ENCODE results near the gene PTPRN2. TPM values are rescaled to one million over a fixed set of nuclear protein-coding genes. Genes with fewer than 3 reads are reported as not detected.

PTPRN2 gene
- total and polyA plus RNA-seq, 9 of the 15 experiments (the other 6 are each of a cell fraction or from before 2014, with no cell fraction given): not detected

GRCh38 chr7:158289231-158289630 lies 298.4 kb downstream of the PTPRN2 start (continued):
- no peak for TF ChIP-seq OTX1 (CRISPR knock-in tag; IDR thresholded peaks at IDR 0.05)
- TF ChIP-seq, protein P1, sequence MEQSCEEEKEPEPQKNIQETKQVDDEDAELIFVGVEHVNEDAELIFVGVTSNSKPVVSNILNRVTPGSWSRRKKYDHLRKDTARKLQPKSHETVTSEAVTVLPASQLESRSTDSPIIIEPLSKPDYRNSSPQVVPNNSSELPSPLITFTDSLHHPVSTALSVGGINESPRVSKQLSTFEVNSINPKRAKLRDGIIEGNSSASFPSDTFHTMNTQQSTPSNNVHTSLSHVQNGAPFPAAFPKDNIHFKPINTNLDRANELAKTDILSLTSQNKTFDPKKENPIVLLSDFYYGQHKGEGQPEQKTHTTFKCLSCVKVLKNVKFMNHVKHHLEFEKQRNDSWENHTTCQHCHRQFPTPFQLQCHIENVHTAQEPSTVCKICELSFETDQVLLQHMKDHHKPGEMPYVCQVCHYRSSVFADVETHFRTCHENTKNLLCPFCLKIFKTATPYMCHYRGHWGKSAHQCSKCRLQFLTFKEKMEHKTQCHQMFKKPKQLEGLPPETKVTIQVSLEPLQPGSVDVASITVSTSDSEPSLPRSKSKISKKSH (CRISPR knock-in tag; IDR thresholded peaks at IDR 0.05): peak; percentile 62; the same call in 1 of the 2 replicates
- TF ChIP-seq, protein P2, sequence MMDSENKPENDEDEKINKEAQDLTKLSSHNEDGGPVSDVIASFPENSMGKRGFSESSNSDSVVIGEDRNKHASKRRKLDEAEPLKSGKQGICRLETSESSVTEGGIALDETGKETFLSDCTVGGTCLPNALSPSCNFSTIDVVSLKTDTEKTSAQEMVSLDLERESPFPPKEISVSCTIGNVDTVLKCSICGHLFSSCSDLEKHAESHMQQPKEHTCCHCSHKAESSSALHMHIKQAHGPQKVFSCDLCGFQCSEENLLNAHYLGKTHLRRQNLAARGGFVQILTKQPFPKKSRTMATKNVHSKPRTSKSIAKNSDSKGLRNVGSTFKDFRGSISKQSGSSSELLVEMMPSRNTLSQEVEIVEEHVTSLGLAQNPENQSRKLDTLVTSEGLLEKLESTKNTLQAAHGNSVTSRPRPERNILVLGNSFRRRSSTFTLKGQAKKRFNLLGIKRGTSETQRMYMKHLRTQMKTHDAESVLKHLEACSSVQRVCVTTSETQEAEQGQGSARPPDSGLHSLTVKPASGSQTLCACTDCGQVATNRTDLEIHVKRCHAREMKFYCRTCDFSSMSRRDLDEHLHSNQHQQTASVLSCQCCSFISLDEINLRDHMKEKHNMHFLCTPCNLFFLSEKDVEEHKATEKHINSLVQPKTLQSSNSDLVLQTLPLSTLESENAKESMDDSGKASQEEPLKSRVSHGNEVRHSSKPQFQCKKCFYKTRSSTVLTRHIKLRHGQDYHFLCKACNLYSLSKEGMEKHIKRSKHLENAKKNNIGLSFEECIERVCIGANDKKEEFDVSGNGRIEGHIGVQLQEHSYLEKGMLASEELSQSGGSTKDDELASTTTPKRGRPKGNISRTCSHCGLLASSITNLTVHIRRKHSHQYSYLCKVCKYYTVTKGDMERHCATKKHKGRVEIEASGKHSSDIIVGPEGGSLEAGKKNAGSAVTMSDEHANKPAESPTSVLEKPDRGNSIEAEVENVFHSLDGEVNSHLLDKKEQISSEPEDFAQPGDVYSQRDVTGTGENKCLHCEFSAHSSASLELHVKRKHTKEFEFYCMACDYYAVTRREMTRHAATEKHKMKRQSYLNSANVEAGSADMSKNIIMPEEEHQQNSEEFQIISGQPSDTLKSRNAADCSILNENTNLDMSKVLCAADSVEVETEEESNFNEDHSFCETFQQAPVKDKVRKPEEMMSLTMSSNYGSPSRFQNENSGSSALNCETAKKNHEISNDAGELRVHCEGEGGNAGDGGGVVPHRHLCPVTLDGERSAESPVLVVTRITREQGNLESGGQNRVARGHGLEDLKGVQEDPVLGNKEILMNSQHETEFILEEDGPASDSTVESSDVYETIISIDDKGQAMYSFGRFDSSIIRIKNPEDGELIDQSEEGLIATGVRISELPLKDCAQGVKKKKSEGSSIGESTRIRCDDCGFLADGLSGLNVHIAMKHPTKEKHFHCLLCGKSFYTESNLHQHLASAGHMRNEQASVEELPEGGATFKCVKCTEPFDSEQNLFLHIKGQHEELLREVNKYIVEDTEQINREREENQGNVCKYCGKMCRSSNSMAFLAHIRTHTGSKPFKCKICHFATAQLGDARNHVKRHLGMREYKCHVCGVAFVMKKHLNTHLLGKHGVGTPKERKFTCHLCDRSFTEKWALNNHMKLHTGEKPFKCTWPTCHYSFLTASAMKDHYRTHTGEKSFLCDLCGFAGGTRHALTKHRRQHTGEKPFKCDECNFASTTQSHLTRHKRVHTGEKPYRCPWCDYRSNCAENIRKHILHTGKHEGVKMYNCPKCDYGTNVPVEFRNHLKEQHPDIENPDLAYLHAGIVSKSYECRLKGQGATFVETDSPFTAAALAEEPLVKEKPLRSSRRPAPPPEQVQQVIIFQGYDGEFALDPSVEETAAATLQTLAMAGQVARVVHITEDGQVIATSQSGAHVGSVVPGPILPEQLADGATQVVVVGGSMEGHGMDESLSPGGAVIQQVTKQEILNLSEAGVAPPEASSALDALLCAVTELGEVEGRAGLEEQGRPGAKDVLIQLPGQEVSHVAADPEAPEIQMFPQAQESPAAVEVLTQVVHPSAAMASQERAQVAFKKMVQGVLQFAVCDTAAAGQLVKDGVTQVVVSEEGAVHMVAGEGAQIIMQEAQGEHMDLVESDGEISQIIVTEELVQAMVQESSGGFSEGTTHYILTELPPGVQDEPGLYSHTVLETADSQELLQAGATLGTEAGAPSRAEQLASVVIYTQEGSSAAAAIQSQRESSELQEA (IDR thresholded peaks at IDR 0.05; ENCODE audit: low read depth): no peak
- peak; percentile 35; the same call in 1 of the 2 replicates for TF ChIP-seq JUN (IDR thresholded peaks at IDR 0.05; ENCODE audit: borderline replicate concordance, low read depth, low read length)
- no peak for TF ChIP-seq JUN (CRISPR knock-in tag; IDR thresholded peaks at IDR 0.05; ENCODE audit: borderline replicate concordance)
- peak; percentile 61; the same call in 1 of the 2 replicates for TF ChIP-seq TRIM28 (IDR thresholded peaks at IDR 0.05)
- TF ChIP-seq SRSF7 (optimal IDR thresholded peaks at IDR 0.05; ENCODE audit: low read depth, low read length): no peak
- no peak for TF ChIP-seq HMG20B (CRISPR knock-in tag; IDR thresholded peaks at IDR 0.05)
- TF ChIP-seq RNF2 (IDR thresholded peaks at IDR 0.05): no peak
- TF ChIP-seq ZNF785 (CRISPR knock-in tag; IDR thresholded peaks at IDR 0.05): no peak
- no peak for TF ChIP-seq USF2 (CRISPR knock-in tag; IDR thresholded peaks at IDR 0.05)
- no peak for TF ChIP-seq SIX5 (IDR thresholded peaks at IDR 0.05; ENCODE audit: borderline replicate concordance in 1 of 2, insufficient read depth in 1 of 2, low read depth in 1 of 2, low read length in 2 of 2)
